Brain microvascular endothelial cell (primary cell): Measurements from ENCODE around the gene PRKN.

Experiments used
- DNase-seq: peaks from one replicate; pipeline ENCODE4 v3.0.0-alpha.2; 2020
- H3K27ac ChIP-seq: fragments of 250-450 bp; sonication (Bioruptor Pico); 2 replicates; pipeline ENCODE4 v1.5.1; 2020; ENCODE audit warnings: mild to moderate bottlenecking, moderate library complexity
- H3K27me3 ChIP-seq: fragments of 250-450 bp; sonication (Bioruptor Pico); replicated peaks from 2 replicates; pipeline ENCODE4 v1.5.1; 2020; ENCODE audit warnings: mild to moderate bottlenecking
- H3K36me3 ChIP-seq: fragments of 250-450 bp; sonication (Bioruptor Pico); replicated peaks from 2 replicates; pipeline ENCODE4 v1.5.1; 2020; ENCODE audit warnings: mild to moderate bottlenecking
- H3K4me3 ChIP-seq: 2 replicates; pipeline ENCODE4 v1.5.1; 2011; ENCODE audit warnings: low read depth, mild to moderate bottlenecking, control low read depth, low read length, moderate library complexity
- CTCF ChIP-seq: IDR thresholded peaks from 2 replicates; pipeline ENCODE4 v1.5.1; 2011; ENCODE audit warnings: low read depth, mild to moderate bottlenecking, moderate library complexity, low read length, control low read depth, inconsistent platforms; ENCODE audit errors: missing control alignments
- in situ Hi-C: cut with HindIII; loops from 2 replicates; pipeline ENCODE4 v1.10.0; 2017; ENCODE audit warnings: low sequenced_read_pairs, low pct_ligation_motif_present

Gene PRKN

DNA sequence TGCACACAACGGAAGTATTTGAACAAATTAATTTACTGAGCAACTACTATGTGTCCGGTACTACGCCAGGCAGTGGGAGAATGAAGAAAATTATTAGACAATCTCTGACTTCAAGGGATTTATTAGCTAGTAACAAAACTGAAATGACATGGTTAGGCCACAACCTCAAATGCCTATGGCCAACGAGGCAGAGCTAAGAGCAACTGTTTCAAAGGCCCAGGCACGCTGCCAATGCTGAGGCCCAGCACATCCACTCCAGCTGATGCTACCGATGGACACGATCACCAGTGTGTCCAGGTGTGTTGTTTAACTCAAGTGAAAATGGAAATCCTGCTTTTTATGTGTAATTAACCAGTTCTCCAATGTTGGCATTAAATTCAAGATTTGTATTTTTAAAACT is 420.9 kb downstream of the PRKN start:
- Histone ChIP-seq H3K4me3 (no peak overlapping the region), H3K27ac (no peak overlapping the region), H3K36me3 (no peaks in the 10 kb centered on the region), H3K27me3 (no peaks in the 10 kb centered on the region)
- in situ Hi-C loops, result no loop called here
- no peak for DNase-seq
- TF ChIP-seq CTCF, result no peak

GRCh38 chr6:162301128-162301527 is 426.4 kb downstream of the PRKN start:
- DNase-seq, result no peak
- Histone ChIP-seq H3K4me3 (no peak overlapping the region), H3K27ac (no peak overlapping the region), H3K36me3 (no peaks in the 10 kb centered on the region), H3K27me3 (no peaks in the 10 kb centered on the region)
- in situ Hi-C loops, result no loop called here
- TF ChIP-seq CTCF, result no peak

DNA sequence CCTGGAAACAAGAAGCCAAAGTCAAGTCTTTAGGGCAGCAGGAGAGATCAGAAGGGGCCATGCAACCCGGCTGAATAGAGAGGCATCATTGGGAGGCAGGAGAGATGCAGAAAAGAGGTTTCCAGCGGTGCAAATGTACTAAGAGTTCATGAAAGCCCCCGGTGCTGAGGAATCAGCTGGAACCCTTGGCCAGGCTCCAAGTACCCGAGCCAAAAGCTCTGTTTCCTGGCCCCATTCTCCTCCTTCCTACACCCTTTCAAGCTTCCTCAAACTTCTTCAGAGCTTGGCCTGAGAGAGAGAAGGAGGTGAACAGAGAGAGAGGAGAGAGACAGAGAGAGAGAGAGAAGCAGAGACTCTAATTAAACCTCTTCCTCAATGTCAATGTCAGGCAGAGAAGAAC is 433.5 kb downstream of the PRKN start:
- DNase-seq, result no peak
- Histone ChIP-seq H3K4me3 (no peak overlapping the region), H3K27ac (no peak overlapping the region), H3K36me3 (no peaks in the 10 kb centered on the region), H3K27me3 (no peaks in the 10 kb centered on the region)
- TF ChIP-seq CTCF, result no peak
- in situ Hi-C loops, result no loop called here

GRCh38 chr6:162292915-162293314 is 434.7 kb downstream of the PRKN start:
- H3K4me3 ChIP-seq, result no peak overlapping the region
- no peaks in the 10 kb centered on the region for H3K27me3 ChIP-seq
- no peaks in the 10 kb centered on the region for H3K36me3 ChIP-seq
- no peak for TF ChIP-seq CTCF
- in situ Hi-C loops, result no loop called here
- no peak overlapping the region for H3K27ac ChIP-seq
- DNase-seq, result no peak

DNA sequence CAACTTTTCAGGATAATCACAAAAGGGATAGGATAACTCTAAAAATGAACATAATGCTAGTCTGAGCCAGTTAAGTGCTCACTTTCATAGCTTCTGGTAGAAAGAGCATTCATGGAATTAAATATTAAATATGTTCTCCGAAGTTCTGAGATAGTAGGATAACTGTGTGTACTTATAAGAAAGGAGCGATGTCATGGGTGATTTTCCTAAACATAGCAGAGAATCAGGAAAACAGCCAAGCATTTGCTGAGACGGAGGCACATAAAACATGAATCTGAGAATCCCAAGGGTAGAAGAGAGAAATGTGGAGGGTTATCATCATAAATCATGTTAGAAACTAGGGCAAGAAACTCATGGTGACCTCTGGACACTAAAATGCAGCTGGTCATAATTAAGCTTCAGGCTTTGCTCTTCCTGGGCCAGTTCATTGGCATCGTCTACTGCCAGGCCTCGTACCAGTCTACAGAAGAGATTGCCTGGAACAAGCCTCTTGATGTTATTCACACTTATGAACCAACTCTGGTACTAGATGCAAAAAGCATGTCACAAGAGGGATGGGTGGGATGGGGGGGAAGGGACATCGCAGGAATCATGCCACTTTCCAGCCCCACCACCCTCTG is 436.6 kb downstream of the PRKN start:
- Histone ChIP-seq H3K36me3 (no peaks in the 10 kb centered on the region), H3K4me3 (no peak overlapping the region), H3K27ac (no peak overlapping the region), H3K27me3 (no peaks in the 10 kb centered on the region)
- in situ Hi-C loops, result no loop called here
- TF ChIP-seq CTCF, result no peak
- DNase-seq, result no peak

DNA sequence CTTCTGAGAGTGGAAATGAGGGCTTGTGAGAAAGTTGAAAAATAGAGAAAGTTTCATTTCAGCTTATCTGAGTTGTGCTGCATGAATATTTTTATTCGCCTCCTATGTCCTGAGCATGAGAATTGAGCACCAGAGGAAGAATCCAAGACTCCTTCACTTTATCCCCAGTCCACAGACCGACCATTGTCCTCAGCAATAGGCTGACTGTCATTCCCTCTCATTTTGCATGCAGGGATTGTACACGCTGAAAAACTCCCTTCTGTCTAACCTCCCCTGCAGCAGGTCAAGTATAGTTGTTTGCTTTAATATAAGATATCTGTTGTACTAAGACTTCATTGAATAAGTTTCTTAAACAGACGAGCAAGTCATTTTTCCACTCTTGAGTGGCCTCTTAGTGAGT is 437.6 kb downstream of the PRKN start:
- TF ChIP-seq CTCF, result no peak
- no peaks in the 10 kb centered on the region for H3K36me3 ChIP-seq
- H3K4me3 ChIP-seq, result no peak overlapping the region
- H3K27ac ChIP-seq, result no peak overlapping the region
- DNase-seq, result no peak
- H3K27me3 ChIP-seq, result no peaks in the 10 kb centered on the region
- in situ Hi-C loops, result no loop called here
